Measurements from ENCODE around the gene TMIGD1. TPM values are rescaled to one million over a fixed set of nuclear protein-coding genes. Genes with fewer than 3 reads are reported as not detected.

Gene TMIGD1
- polyA plus RNA-seq, 1 of the 3 experiments (the other 2 are of a cell fraction) = not detected

Small RNA genes within 50 kb of the gene (small RNA-seq; reads per million reads assigned to genes)
- gene RF00019 (0 reads per million in 7 experiments), gene RNU6-1267P (0 reads per million in 7 experiments), gene RNU6-990P (0 reads per million in 7 experiments)

Other genes with a start within 250 kb of the TMIGD1 start
- gene NSRP1, start 217.2 kb downstream of the TMIGD1 start, polyA plus RNA-seq (2012; rRNA removed) = 9.6 and 10.8 TPM in 2 replicates
- gene SLC6A4, start 98.4 kb downstream of the TMIGD1 start, polyA plus RNA-seq (2012; rRNA removed) = 0.02 and 0.12 TPM in 2 replicates
- 19.4 and 19.5 TPM in 2 replicates for gene BLMH, start 42.1 kb downstream of the TMIGD1 start, polyA plus RNA-seq (2012; rRNA removed)
- gene CPD, start 44.9 kb upstream of the TMIGD1 start, polyA plus RNA-seq (2012; rRNA removed) = 12.5 and 16.5 TPM in 2 replicates
- gene GOSR1, start 143.4 kb upstream of the TMIGD1 start, polyA plus RNA-seq (2012; rRNA removed) = 12.5 and 13.7 TPM in 2 replicates